Ureter (tissue), 1 donor: ENCODE measurements around the gene MUSK. TPM values are rescaled to one million over a fixed set of nuclear protein-coding genes. Genes with fewer than 3 reads are reported as not detected.

Experiments used
- DNase-seq: peaks from one replicate; pipeline ENCODE4 v3.0.0-alpha.2; 2020; ENCODE audit warnings: low spot score
- total RNA-seq: library from RNA; stranded (reverse); gene quantifications from one replicate; pipeline ENCODE4 v1.2.4, GENCODE V29; 2023
- donor health status: DM: yes; HTN: yes; CAD: no.

MUSK gene
- not detected for total RNA-seq

DNA sequence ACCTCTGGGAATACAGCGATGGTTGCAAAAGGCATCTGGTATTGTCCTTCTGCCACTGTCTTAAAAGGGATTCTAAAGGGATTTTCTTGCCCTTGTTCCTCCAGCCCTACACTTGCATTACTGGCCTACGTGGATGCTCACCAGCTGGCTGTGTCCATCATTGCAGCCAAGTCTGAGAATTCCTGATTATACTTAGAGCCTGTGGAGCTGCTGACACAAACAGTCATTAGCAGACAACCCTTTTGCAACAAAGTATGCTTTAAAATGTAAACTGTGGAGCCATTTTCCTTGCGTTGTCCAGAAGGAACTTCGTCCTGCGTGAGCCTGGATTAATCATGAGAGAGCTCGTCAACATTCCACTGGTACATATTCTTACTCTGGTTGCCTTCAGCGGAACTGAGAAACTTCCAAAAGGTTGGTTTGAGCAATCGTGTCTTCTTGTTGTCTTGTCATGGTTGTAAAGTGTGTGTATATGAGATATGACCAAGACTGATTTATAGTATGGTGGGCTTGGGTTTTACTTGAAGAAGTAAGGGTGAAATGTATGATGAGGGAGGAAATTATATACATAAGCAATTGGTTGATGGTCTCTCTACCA is at the start of gene MUSK:
MUSK (plus strand) TSS at position 222 of the 598 bp plus-strand sequence; CDS start at position 336, 114 bp downstream.
- DNase-seq = no peak

DNA sequence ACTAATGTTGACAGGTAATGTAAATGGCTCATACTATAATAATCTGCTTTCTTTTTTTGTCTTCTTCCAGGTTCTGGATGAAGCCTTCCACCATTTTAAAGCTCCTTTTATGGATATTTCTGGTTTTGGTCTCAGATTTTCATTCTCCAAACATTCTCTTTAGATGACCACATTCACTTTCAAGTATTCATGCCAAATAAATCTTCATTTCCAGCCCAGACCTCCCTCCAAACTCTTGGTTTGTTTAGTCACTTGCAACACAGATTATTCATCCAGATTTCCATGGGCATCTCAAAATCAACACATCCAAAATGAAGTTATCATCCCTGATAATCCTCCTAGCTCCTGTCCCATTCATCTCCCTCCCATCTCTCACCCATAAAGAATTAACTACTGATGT is 48.8 kb upstream of the MUSK start:
- no peak for DNase-seq

DNA sequence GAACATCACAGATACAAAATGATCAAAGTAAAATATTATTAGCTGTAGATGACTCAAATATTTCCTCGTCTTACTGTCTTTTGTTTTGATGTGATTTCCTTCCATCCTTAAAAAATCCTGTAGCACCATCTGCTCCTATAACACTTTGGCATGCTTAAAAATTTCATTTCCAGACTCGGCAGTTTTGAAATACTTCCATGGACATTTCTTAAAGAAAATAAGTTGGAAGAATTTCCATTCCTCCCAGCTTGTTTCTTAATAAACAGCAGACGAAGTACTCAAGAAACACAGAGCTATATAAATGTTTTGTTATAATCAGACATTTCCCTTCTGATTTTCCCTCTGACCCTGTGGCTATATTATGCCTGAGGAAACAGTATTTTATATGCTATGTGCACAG is 47.9 kb upstream of the MUSK start:
- no peak for DNase-seq

DNA sequence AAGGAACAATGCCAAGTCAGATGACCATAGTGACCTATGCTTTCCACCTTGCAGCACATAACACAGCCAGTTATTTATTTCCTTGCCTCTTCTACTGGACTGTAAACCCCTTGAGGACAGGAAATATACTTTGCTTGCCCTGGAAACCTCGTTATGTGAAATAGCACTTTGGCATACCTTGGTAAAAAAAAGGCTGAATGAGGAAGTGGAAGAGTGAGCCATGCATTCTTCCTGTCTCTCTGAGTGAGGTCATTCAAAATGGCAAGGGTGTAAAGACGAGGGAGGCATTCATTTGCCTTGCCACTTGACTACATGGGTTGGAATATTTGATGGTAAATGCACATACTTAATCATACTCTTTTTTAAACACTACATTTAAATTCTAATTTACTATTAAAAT is 46.2 kb upstream of the MUSK start:
- no peak for DNase-seq

DNA sequence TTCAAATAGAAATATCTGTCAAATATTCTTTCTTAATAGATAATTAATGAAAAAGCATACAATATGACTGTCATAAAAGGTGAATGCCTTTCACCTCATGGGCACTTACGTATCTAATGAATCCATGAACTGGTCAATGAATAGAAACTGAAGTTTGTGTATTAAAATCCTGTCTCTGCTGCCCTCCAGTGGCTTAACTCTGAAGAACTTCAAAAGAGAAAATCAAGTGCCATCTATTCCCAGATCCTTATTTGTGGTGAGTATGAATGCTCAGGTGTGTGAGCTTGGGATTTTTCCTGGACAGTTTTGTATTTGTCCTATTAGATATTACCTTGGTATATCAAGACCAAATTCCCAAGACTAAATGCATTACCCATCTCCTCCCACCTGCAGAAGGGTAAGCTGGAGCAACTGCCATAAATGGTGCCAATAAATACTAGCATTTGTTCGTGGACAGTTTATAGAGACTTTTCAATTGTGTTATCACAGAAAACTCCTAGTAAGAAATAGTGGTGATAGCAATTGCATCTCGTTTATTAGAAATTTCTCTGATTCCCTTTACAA is 45.0 kb upstream of the MUSK start:
- DNase-seq = no peak

DNA sequence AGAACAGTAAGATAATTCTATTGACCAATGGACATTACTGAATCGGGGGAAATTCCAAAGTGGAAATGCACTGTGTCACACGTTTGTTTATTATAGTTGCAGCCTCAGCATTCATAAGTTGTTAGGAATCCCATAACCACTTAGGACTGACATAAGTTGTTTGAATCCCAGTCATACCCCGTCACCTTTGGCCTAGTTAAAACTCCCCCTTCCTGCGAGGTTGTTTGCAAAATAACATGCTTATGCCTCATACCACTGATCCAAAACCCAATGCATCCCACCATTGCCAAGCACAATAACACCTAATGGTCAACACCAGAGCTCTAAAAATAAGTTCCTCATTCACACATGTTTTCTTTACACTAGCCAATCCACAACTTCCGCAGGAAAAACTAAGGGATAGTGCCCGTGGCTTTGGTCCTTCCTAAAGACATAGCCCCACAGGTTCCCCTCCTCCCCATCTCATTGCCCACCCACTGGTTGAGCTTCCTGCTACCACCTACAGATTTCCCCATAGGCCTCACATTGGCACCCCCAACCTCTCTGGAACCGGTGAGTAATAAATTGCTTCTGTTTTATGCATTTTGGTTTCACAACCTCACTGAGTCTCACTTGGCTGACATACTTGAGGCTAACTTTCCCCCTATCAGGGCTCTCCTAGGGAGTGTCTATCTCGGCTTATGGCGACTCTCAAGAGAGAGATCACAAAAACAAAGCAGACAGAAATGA is 42.3 kb upstream of the MUSK start:
- no peak for DNase-seq

DNA sequence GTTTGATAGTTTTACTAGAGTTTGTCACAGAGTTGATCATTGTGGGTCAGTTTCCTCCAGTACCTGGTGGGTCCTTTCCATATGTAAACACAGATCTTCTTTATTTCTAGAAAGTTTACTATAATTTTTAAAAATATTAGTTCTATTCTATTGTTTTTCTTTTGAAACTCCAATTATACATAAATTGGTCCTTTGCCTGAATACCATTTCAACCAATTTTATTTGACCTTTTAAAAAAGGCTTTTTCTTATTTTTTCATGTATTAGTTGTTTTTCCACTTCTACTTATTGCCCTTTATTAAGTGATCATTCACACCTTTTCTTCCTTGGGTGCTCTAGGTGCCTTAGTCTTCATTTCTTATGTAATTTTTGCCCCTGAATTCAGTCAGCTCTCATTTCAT is 33.0 kb upstream of the MUSK start:
- DNase-seq = no peak

DNA sequence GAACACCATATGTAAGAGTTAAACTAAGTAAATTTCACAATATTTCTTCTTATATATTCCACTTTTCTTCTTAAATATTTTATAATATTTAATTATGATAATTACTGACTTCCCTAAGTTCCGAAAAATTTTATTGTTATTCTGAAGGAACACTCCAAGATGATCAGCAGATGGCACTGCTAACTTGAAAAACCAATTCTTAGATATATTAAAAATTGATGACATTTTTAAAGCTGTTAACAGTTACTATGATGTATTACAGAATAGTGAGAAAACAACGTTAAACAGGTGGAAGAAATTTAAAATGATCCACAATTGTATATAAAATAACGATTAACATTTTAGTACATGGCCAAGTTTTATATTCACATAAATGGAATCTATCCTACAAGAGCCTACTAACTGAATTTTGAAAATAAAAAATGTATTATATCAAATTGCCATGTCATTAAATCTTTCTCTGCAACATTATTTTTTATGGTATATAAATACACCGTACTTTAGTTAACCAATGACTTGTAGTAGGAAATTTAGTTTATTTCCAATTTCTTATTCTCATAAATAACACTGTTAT is 30.1 kb upstream of the MUSK start:
- no peak for DNase-seq

DNA sequence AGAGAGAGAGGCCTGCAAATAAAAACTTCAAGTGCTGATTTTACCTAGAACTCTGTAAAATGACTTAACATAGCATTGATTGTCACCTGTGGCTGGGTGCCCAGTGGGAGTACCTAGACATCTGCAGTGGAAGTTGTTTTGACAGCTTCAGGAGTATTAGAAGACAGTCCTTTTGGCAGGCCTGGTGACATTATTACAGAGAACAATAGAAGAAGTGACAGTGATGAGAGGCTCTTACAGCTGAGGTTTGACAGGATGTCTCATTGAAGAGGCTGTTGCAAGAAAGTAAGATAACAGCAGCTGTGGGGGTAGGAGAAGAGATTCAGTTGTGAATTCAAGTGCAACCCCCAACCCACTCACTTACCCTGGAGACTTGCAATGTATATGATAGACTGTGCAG is 27.9 kb upstream of the MUSK start:
- DNase-seq = no peak

DNA sequence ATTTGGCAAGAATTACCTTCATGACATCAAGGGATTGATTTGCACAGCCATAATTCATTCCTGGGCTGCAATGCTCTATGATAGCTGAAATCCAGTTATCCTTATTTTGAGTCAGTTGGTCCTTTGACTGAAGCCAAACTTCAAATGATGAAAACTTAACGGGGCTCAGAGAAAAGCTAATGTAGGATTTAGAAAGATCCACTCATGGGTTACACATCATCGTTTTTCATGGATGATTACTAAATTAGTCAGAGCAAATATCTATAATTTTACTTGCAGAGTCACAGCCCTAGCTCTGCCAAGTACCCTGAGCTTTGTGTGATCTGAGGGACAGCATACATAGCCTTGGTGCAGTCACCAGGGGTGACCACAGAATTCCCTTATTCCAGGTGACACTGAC is 27.3 kb upstream of the MUSK start:
- no peak for DNase-seq

DNA sequence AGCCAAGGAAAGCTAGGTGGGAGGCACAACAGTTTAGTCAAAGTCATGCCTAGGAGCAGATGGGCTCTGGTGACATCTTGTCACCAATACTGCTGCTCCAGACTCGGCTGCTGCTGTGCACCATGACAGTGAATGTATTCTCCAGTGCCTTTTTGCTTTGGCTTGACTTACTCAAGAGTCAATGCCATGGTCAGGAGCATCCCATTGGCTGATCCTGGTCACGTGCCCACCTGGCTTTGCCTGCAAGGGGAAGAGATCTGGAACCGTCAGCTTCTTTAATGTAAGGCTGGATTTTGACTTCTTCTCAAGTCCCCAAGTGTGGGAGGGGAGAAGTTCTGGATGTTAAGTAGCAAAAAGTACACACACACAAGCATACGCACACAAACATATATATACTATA is 19.9 kb upstream of the MUSK start:
- DNase-seq = no peak

DNA sequence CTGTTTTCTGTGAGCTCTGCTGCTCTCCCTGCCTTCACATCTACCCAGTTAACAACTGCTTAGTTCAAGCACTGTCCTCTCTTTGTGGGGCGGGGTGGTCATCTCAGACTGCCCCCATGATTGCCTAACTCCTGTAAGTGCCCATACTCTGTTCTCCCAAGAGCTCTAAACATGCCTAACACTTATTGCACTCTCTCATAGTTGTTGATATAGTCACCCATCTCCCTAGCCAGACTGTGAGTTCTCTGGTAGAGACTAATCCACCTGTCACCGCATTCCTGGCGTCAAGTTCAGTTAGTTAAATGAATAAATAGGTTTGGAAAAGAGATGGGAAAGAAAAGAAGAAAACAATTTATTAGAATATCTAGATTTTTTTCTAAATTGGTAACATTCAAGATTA is 18.3 kb upstream of the MUSK start:
- DNase-seq = no peak

DNA sequence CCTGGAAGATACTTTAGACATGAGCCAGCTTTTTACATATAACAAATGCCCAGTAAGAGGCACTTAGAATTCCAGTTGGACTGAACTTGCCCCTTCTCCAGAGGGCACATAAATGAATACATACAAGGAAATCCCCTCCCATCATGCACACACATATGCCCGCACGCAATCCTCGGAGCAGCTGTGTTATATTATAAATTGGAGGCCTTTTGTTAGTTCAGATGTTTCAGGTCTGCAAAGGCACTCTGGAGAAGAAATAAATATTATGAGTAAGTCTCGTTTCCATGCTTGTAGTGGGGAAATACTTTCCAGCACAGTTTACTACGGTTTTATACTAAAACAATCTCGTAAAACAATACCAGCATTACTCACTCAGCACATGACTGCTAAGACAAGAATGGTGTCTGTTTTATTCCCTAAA is 17.6 kb upstream of the MUSK start:
- DNase-seq = no peak

DNA sequence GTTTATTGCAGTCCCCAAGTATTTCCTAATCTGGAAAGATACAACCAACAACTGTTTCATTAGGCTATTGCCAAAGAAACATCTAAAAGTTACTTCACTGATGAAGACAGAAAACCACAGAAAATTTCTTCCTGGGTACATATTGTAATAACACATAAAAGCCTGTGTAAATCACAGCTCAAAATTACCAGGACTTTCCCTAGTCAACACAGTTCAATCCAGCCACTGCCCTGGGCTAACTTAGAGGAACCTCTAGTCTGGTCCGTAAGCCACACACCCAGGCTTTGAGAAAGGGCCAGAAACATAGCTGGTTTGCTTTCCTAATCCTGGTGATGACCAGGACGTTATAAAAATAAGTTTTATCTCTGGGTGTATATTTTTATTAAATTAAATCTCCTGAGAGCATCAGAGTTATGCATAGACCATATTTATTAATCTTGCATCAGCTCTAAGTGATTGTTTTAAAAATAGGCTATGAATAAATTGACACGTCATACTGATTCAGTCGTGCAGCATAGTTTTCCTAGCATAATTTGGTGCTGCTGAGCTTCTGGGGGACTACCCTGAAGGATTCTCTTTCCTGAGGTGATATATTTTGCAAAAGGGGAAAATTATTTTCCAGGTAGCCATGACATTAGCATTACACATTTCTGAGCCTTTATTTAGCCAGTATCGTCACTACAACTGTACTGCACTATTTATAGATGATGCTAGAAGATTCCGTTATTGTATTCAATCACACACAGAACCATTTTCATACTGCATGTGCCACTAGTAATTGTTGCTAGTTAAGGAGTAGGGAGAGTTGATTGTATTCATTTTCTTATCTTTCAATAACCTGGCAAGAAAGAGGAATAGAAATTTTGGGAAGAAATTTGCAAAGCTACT is 12.6 kb upstream of the MUSK start:
- peak; percentile 47 for DNase-seq

DNA sequence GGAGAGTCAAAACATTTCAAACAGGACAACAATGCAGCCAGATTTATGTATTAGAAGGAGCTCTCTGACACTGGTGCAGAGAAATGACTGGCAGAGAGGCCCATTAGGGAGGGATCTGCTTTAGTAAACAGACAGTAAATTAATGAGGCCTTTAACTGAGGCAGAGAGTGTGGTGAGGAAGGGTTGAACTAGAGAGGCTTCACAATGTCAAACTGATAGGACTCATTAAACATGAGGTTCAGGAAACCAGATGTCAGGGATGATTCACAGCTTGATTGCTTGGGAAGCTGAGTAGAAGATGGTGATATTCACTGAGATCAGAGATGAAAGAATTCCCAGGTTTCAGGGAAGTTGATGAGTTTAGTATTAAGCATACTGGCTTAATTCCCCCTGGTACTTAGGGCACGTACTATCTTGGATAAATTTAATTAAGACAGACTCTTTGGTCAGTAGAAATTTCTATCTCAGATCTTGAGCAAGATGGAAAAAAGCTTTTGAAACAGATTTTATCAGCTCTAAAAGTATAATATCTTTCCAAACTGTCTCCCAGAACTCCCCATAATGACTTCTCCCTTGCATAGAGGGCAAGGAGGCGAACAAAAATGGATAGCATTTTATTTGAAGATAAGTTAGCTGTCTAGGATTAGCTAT is 8.6 kb upstream of the MUSK start:
- no peak for DNase-seq

DNA sequence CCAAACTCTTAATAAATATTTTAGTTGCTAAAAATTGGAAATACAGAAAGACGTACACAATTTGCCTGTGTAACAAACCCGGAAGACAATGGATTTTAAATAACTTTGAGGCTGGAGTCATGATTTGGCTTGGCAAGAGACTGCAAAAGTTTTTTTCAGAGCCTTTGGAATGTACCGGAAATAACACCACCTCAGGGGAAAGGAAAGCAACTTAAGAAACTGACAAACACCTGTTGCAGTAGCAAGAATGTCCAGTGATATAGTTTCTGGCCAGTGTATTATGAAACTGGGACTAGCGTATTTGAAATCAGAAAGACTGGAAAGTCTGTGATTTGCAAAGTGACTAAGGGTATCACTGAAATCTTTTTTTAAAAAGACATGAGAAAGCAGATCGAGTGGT is 842 bp downstream of the MUSK start:
- DNase-seq = no peak

DNA sequence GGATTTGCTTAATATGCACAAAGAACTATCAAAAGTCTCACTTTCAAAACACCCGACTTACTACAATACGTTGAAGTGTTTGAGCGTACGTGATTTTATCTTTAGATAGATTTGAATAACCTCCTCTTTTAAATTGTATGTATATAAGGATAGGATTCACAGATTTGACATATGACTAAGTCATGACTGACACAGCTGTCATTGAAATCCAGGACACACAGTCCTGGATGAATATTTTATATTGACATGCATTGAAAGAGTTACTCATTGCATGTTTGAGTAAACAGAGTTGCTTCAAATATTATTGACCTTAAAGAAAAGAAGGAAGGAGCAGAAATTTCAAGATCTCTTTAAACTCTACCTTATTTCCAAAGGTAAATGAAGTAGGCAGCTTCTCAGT is 3.3 kb downstream of the MUSK start:
- DNase-seq = no peak

DNA sequence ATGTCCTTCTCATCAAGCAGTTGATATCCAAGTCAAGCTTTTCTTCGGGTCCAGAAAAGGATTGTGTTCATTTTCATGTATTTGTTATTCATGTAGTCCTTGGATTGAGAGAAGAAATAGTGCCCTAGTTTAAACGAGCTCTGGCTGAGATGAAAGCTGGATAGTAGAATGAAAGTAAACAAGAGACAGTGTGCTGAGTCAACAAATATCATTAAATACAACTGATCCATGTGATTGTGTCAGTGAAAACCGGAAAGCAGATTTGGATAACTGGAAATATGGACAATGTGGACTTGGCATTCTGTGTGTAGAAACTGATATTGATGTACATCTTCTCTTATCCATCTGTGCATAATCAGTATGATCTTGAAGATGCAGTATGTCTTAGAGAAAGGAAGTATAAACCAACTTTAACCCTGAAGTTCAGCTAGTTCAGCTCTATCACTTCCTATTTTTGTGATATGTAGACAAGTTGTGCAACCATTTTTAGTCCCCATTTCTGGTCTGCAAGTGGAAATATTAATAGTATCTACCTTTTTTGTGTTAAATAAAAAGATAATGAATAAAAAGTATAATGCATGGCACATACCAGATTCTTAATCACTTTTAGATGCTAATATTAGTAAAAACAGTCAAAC is 4.4 kb downstream of the MUSK start:
- no peak for DNase-seq

DNA sequence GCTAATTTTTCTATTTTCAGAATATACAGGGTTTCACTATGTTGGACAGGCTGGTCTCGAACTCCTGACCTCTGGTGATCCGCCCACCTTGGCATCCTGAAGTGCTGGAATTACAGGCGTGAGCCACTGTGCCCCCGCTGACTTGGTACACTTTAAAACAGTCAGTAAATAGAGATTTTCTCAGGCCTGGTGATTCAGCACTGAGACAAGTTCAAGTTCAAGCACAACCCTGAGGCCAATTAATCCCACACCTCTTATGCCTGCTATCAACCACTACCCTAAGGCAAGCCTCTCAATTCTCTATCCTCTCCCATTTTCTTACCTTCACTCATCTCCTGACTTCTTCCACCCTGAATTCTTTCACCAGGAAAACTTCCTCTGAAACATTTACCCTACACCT is 18.9 kb downstream of the MUSK start:
- DNase-seq = no peak

DNA sequence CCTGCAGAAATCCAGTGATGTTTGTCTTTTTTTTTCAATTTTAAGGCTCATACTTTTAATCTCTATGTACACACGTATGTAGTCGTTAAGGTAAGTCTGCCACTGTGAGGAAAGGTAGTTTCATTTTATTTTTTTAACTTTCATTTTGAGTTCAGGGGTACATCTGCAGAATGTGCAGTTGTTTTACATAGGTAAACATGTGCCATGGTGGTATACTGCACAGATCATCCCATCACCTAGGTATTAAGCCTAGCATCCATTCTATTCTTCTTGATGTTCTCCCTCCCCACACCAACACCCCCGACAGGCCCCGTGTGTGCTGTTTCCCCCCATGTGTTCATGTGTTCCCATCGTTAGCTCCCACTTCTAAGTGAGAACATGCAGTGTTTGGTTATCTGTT is 19.7 kb downstream of the MUSK start:
- no peak for DNase-seq

DNA sequence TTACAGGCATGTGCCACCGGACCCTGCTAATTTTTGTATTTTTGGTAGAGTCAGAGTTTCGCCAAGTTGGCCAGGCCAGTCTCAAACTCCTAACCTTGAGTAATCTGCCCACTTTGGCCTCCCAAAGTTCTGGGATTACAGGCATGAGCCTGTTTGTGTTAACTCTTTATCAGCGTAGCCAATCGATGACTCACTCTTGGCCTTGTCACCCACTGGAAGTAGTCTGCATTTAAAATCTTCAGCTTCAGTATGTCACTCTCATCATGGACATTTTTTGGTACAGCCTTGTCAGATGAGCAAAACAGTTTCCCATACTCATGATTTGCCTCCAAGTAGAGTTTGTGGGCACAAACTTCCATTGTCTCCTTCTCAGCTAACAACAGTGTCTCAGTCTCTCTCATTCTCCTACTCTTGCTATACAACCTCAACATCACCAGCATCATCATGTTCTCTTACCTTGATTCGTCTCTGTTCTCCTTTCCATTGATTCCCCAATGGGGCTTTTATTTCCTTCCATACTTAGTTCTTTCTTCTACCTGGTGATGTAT is 22.5 kb downstream of the MUSK start:
- no peak for DNase-seq
